MG63 (cell line): ENCODE measurements around the gene IL6R. TPM values are rescaled to one million over a fixed set of nuclear protein-coding genes. Genes with fewer than 3 reads are reported as not detected.

Experiments
- DNase-seq: peaks from one replicate; pipeline ENCODE4 v3.0.0-alpha.2; 2020
- H3K27me3 ChIP-seq: fragments of 250-450 bp; sonication (Bioruptor Pico); 2 replicates; pipeline ENCODE4 v1.5.1; 2020; ENCODE audit warnings: mild to moderate bottlenecking, moderate library complexity
- H3K36me3 ChIP-seq: fragments of 250-450 bp; sonication (Bioruptor Pico); 2 replicates; pipeline ENCODE4 v1.5.1; 2020; ENCODE audit warnings: mild to moderate bottlenecking, moderate library complexity
- H3K4me3 ChIP-seq: fragments of 250-450 bp; sonication (Bioruptor Pico); 2 replicates; pipeline ENCODE4 v1.5.1; 2020; ENCODE audit warnings: mild to moderate bottlenecking, moderate library complexity
- H3K9me3 ChIP-seq: fragments of 250-450 bp; sonication (Bioruptor Pico); 2 replicates; pipeline ENCODE4 v1.5.1; 2020; ENCODE audit warnings: mild to moderate bottlenecking, moderate library complexity
- total RNA-seq: library from RNA; depleted of rRNA; stranded (reverse); fragments of >200 nt; shearing (Covaris generic); gene quantifications from 2 replicates; pipeline ENCODE4 v1.2.3, GENCODE V29; 2014; ENCODE audit warnings: low replicate concordance; rRNA removed

Gene IL6R
- total RNA-seq, 1 experiment from 2014 or later = 10.0 TPM

GRCh38 chr1:154502066-154502743 lies 97.1 kb downstream of the IL6R start, which contains the start of the genes SHE and TDRD10:
Gene SHE (minus strand): TSS chr1:154502412. CDS start chr1:154502026, 386 bp downstream.
Gene TDRD10 (plus strand): TSS chr1:154502219. CDS start chr1:154506904, 4,685 bp downstream.
- no peak for DNase-seq
- H3K4me3 ChIP-seq = no peak within 1 kb of the TSS
- H3K27me3 ChIP-seq = peaks cover 72% of the 10 kb centered on the region
- H3K36me3 ChIP-seq = no peaks in the 10 kb centered on the region
- H3K9me3 ChIP-seq = no peaks in the 10 kb centered on the region

- peaks cover 74% of the 10 kb centered on the region for H3K27me3 ChIP-seq
- no peaks in the 10 kb centered on the region for H3K9me3 ChIP-seq
- no peak overlapping the region for H3K4me3 ChIP-seq
- no peaks in the 10 kb centered on the region for H3K36me3 ChIP-seq
- DNase-seq = no peak
Measured at GRCh38 chr1:154502744-154503115, 97.6 kb downstream of the IL6R start.

GRCh38 chr1:154503898-154504297 lies 98.8 kb downstream of the IL6R start:
- Histone ChIP-seq H3K27me3 (peaks cover 78% of the 10 kb centered on the region), H3K36me3 (no peaks in the 10 kb centered on the region), H3K4me3 (no peak overlapping the region), H3K9me3 (no peaks in the 10 kb centered on the region)
- no peak for DNase-seq

DNA sequence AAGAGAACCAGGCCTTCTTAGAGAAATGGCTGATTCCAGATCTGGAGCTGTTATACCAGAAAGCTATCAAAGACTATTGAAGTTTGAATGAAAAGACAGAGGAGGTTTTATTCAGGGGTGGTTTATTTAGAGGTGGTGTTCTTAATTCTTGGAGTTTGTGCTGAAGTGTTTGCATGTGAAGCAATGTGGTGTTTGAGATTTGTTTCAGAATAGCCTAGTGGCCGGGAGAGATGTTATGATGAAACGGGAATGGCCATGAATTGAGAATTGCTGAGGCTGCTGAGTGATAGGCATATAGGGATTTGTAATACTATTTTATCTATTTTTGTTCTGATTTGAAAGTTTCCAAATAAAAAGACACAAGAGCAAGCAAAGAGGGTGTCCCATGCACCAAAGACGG lies 107.6 kb downstream of the IL6R start:
- no peaks in the 10 kb centered on the region for H3K9me3 ChIP-seq
- peaks cover 33% of the 10 kb centered on the region for H3K27me3 ChIP-seq
- no peak overlapping the region for H3K4me3 ChIP-seq
- H3K36me3 ChIP-seq = no peaks in the 10 kb centered on the region
- DNase-seq = no peak

GRCh38 chr1:154514066-154514553 lies 109.0 kb downstream of the IL6R start:
- DNase-seq = no peak
- no peaks in the 10 kb centered on the region for H3K9me3 ChIP-seq
- no peaks in the 10 kb centered on the region for H3K36me3 ChIP-seq
- no peak overlapping the region for H3K4me3 ChIP-seq
- H3K27me3 ChIP-seq = peaks cover 28% of the 10 kb centered on the region

GRCh38 chr1:154517661-154518060 lies 112.5 kb downstream of the IL6R start:
- Histone ChIP-seq H3K36me3 (no peaks in the 10 kb centered on the region), H3K27me3 (peaks cover 21% of the 10 kb centered on the region), H3K4me3 (no peak overlapping the region), H3K9me3 (no peaks in the 10 kb centered on the region)
- DNase-seq = no peak

Other genes starting within 250 kb of the IL6R start
- 991 and 1,067 TPM in 2 replicates for gene TPM3, start 213.2 kb upstream of the IL6R start, total RNA-seq
- gene CFAP141, start 199.0 kb upstream of the IL6R start, total RNA-seq = not detected in 2 replicates
- gene UBAP2L, start 184.4 kb upstream of the IL6R start, total RNA-seq = 208 and 217 TPM in 2 replicates
- 212 and 243 TPM in 2 replicates for gene HAX1, start 132.7 kb upstream of the IL6R start, total RNA-seq
- gene AQP10, start 84.2 kb upstream of the IL6R start, total RNA-seq = not detected in 2 replicates
- 58.1 and 74.8 TPM in 2 replicates for gene ATP8B2, start 79.8 kb upstream of the IL6R start, total RNA-seq
- gene TDRD10, start 96.9 kb downstream of the IL6R start, total RNA-seq = not detected in 2 replicates
- gene SHE, start 97.1 kb downstream of the IL6R start, total RNA-seq = not detected in 2 replicates
- gene UBE2Q1, start 153.3 kb downstream of the IL6R start, total RNA-seq = 38.1 and 66.0 TPM in 2 replicates
- not detected in 2 replicates for gene CHRNB2, start 162.4 kb downstream of the IL6R start, total RNA-seq
- gene ADAR, start 202.8 kb downstream of the IL6R start, total RNA-seq = 63.6 and 63.9 TPM in 2 replicates